Endothelial cell of umbilical vein (primary cell): ENCODE measurements around the gene DCLRE1B.

Source experiments
- POLR2AphosphoS5 ChIP-seq: IDR thresholded peaks from 2 replicates; pipeline ENCODE4 v1.6.1; 2012; ENCODE audit warnings: low read depth, mild to moderate bottlenecking, control low read depth, low read length, moderate library complexity; ENCODE audit not compliant: insufficient read depth
- TF ChIP-seq, protein P1 (sequence below), 2 donors: IDR thresholded peaks; 1 replicate in 1 of 2; 2 replicates in 1 of 2; pipeline ENCODE4 v1.5.1; 2011; ENCODE audit warnings: low read length in 2 of 2, mild to moderate bottlenecking in 2 of 2, moderate library complexity in 2 of 2, control low read depth in 1 of 2, inconsistent platforms in 1 of 2, low read depth in 1 of 2; ENCODE audit not compliant: insufficient read depth in 1 of 2; ENCODE audit errors: extremely low read depth in 1 of 2

DNA sequence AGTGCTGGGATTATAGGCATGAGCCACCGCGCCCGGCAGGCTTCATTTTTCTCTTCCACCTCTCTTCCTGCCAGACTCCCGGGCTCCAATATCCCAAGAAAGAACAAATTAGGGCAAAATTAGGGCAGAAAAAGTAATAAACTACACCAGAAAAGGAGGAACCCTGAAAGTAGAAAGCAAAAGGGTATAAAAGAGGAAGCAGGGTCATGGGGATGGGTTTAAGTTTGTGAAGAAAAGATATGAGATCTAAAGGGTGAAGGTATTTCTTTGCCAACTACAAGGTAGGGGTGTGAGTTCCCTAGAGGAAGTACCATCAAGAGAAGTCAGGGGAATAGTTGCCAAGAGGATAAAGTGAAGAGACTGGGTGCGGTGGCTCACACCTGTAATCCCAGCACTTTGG is 43.5 kb upstream of the DCLRE1B start:
- TF ChIP-seq POLR2AphosphoS5: no peak
- TF ChIP-seq, protein P1, sequence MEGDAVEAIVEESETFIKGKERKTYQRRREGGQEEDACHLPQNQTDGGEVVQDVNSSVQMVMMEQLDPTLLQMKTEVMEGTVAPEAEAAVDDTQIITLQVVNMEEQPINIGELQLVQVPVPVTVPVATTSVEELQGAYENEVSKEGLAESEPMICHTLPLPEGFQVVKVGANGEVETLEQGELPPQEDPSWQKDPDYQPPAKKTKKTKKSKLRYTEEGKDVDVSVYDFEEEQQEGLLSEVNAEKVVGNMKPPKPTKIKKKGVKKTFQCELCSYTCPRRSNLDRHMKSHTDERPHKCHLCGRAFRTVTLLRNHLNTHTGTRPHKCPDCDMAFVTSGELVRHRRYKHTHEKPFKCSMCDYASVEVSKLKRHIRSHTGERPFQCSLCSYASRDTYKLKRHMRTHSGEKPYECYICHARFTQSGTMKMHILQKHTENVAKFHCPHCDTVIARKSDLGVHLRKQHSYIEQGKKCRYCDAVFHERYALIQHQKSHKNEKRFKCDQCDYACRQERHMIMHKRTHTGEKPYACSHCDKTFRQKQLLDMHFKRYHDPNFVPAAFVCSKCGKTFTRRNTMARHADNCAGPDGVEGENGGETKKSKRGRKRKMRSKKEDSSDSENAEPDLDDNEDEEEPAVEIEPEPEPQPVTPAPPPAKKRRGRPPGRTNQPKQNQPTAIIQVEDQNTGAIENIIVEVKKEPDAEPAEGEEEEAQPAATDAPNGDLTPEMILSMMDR (IDR thresholded peaks at IDR 0.05; ENCODE audit: extremely low read depth in 1 of 2, insufficient read depth in 1 of 2, low read depth in 1 of 2, low read length in 2 of 2): no peak
